GM21526 (cell line): Measurements from ENCODE around the gene CRKL.
"Not testable (repeated sequence)": the region's sequence is repeated elsewhere in the genome, so short reads cannot be mapped to it uniquely, and the experiment has no call there.

Source experiments
- ATAC-seq: cut with Tn5 transposase; IDR thresholded peaks from one replicate; pipeline ENCODE4 v1.9.1; 2021; ENCODE audit warnings: moderate library complexity; ENCODE audit not compliant: unreplicated experiment, low FRiP score

CRKL gene

DNA sequence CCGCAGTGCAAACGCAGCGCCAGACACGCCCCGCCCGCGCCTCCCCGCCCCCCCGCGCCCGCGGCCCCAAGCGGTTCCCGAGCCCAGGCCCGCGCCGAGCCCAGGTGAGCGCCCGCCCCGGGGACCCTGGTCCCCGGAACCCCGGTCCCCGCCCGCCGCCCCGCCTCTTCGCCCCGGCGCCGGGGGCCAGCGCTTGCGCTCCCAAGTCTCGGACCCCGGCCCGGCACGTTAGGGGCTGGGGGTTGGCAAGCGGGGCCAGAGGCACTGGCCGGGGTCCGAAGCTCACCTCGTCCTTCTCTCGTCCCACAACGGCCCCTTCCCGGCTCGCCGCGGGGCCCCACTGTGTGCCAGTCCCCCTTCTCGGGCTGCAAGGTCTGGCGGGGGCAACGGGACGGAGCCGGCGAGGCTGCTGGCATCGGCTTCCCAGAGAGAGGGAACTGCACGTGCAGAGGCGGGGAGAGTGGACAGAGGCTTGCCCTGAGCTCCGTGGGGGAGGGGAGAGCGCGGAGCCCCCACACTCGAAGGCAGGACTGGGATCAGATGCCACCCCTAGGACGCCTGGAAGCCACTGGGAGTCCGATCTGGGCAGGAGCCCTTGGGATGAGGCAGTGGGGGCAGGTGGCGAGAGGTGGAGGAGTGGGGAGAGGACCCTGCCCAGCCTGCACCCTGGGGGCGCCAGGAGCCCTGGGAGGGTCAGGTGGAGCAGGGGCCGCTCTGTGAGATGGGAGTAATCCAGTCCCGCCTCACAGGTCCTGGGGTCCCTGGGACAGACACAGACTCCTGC lies 48.1 kb downstream of the CRKL start:
- no peak for ATAC-seq

- no peak for ATAC-seq
Observed at GRCh38 chr22:20965888-20966855, 49.0 kb downstream of the CRKL start.

DNA sequence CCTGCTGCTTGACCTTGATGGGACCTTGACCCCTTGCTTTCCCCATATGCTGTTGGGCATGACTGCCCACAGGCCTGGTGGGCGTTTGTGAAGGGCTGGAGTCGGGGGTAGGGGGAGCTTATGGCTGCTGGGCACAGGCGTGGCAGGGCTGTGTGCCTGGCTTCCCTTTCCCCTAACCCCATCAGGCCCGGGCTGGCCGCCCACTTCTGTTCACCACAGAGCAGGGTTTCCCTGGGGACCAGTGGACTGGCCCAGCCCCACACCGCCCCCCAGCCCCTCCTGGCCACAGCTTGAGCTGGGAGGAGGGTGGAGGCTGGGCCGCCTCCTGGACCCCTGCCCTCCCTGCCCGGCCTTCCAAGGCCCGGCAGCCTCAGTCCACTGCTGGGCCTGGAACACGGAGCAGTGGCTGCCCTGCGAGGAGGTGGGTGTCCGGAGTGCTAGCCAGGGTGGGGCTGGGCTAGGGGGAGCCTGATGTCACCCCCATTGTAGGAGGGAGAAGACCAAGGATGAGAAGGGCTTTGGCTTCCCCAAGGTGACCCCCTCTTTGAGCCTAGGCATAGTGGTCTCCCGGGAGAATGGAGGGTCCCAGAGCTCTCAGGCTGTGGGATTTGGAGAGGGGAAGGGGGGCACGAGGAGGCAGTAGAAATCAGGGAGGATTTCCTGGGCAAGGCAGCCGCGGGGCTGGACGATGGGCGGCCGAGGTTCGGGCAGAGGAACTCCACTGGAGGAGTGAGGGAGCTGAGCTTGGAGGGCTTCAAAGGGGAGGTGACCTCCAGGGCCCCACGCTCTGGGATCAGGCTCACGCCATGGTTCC lies 49.9 kb downstream of the CRKL start, which contains the start of gene AIFM3:
TSS of gene AIFM3 (plus strand) at position 373 of the 814 bp plus-strand sequence. CDS start 690 bp downstream, outside the sequence.
- no peak for ATAC-seq

GRCh38 chr22:20967697-20968211 lies 50.5 kb downstream of the CRKL start:
- ATAC-seq, result no peak

DNA sequence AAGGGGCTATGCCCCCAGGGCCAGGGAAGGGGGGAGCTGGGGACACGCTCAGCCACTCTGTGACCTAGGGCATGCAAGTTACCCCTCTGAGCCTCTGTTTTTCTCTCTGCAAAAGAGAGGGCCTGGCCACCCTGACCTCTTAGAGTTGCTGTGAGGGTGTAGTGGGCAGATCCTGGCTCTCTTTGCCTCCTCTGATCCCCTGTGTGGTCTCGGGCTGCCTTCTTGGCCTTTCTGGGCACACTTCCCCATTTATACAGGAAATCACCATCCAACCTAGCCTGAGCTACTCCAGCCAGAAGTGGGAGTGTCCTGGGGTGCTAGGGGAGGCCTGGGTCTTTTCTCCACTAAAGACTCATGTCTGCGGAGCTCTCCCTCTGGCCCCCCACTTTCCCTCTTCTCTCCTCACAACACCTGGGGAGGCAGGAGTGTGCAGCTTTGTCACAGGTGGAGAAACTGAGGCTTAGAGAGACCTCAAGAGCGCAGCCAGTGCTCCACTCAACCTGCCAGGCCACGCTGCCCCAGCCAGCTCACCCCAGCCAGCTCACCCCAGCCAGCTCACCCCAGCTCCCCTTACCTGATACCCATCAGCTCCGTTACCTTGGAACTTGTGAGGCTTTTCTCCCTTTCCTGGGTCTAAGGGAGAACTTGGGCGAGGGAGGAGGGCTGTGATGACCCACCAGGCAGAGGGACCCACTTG lies 51.2 kb downstream of the CRKL start:
- no peak for ATAC-seq

DNA sequence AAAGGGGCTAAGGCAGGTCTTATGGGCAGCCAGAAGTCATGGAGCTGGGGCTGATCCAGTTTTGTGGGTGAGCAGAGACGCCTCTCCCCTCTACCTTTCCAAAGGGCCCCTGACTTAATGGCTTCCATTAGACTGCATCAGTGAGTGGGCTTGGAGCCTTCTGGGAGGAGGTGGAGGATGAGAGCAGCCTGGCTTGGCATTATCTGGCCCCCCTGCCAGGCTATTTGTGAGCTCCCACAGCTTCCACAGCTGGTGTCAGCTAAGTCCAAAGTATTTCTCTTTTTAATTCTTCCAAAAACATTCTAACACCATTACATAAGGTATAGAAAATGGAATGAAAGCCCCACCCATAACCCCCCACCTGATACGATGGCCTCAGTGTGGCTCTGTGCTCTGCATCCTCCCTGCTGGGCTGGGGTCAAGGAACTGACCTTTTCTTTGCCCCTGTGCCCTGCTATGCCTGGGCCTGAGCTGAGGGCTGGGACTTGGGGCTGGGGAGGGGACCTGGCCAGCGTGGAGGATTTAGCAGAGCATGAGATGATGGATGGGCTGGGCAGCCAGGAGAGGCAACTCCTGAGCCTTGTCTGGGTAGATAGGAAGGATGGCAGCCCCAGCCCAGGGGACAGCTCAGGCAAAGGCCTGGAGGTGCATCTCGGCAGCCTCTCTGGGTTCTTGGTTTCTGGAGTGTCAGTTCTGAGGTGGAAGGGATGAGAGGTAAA lies 53.9 kb downstream of the CRKL start:
- ATAC-seq, result no peak

- not testable (repeated sequence) for ATAC-seq
Observed at GRCh38 chr22:20972014-20972694, 54.9 kb downstream of the CRKL start.

- ATAC-seq, result no peak
Observed at GRCh38 chr22:20972933-20973577, 55.8 kb downstream of the CRKL start.

DNA sequence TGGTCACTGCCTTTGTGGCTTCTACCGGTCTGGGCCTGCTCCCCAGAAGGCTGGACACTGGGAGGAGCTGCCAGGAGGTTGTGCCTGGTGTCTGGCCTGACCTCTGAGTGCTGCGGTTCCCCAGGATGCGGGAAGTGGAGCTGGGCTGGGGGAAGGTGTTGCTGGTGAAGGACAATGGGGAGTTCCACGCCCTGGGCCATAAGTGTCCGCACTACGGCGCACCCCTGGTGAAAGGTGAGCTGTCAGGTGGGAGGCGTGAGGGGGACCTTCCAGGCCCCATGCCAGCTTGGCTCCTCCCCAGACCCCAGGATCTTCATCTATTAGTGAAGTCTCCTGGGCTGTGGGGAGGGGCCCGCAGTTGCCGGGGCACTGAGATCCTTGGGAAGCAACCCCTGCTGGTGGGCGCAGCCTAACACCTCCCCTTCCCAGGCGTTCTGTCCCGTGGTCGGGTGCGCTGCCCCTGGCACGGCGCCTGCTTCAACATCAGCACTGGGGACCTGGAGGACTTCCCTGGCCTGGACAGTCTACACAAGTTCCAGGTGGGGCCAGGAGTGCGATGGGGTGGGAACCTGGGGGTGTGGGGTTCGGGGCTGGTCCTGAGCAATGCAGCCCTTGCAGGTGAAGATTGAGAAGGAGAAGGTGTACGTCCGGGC lies 56.6 kb downstream of the CRKL start:
- ATAC-seq, result no peak

GRCh38 chr22:20974336-20974955 lies 57.2 kb downstream of the CRKL start:
- no peak for ATAC-seq

- ATAC-seq, result no peak
Observed at GRCh38 chr22:20975541-20976290, 58.5 kb downstream of the CRKL start.

GRCh38 chr22:20976291-20976877 lies 59.2 kb downstream of the CRKL start:
- no peak for ATAC-seq

- no peak for ATAC-seq
Observed at GRCh38 chr22:20977019-20977418, 59.8 kb downstream of the CRKL start.

- ATAC-seq, result no peak
Observed at GRCh38 chr22:20977516-20978170, 60.4 kb downstream of the CRKL start.

DNA sequence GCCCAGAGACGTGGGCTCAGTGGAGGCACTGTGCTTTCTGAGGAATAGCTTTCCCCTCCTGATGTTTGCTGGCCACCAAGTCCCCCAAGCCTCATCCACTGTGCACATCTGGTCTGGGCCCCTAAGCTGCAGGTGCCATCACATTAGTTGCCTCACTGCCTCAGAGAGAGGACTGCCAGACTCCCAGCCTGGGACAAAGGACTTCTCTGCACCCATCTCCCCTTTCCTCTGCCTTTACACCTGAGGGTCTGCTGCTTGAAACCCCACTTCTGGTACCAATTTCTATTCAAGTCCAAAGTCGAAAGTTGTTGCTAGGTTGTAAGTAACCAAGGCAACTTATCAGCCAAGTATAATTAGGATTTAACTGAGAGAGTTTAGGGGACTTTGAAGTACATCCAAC lies 61.2 kb downstream of the CRKL start:
- ATAC-seq, result no peak
